Osteocyte (in vitro differentiated cells): ENCODE data around the gene INPP5D. TPM values are rescaled to one million over a fixed set of nuclear protein-coding genes. Genes with fewer than 3 reads are reported as not detected.

Source experiments
- DNase-seq: peaks from one replicate; pipeline ENCODE4 v3.0.0; 2021; ENCODE audit warnings: mixed read lengths; ENCODE audit not compliant: unreplicated experiment; ENCODE audit errors: extremely low spot score
- H3K27ac Mint-ChIP-seq: one replicate; pipeline ENCODE4 v1.8.0; 2021; ENCODE audit warnings: mild to moderate bottlenecking, mixed read lengths; ENCODE audit not compliant: unreplicated experiment
- H3K27me3 Mint-ChIP-seq: one replicate; pipeline ENCODE4 v1.8.0; 2021; ENCODE audit warnings: mixed read lengths; ENCODE audit not compliant: unreplicated experiment
- H3K36me3 Mint-ChIP-seq: one replicate; pipeline ENCODE4 v1.8.0; 2021; ENCODE audit warnings: mixed read lengths; ENCODE audit not compliant: unreplicated experiment
- H3K4me1 Mint-ChIP-seq: one replicate; pipeline ENCODE4 v1.8.0; 2021; ENCODE audit warnings: mixed read lengths; ENCODE audit not compliant: unreplicated experiment
- H3K4me3 Mint-ChIP-seq: one replicate; pipeline ENCODE4 v1.8.0; 2021; ENCODE audit warnings: mild to moderate bottlenecking, moderate library complexity, mixed read lengths; ENCODE audit not compliant: unreplicated experiment
- H3K9me3 Mint-ChIP-seq: one replicate; pipeline ENCODE4 v1.8.0; 2021; ENCODE audit warnings: mixed read lengths; ENCODE audit not compliant: unreplicated experiment
- total RNA-seq: library from RNA; stranded (reverse); gene quantifications from 2 replicates; pipeline ENCODE4 v1.2.1, GENCODE V29; 2021
- TF ChIP-seq, protein P1 (sequence below): fragments of 200-600 bp; sonication (generic); IDR thresholded peaks from 2 replicates; pipeline ENCODE4 v1.5.0; 2021; ENCODE audit warnings: antibody characterized with exemption, mild to moderate bottlenecking, moderate library complexity

INPP5D gene
- total RNA-seq, 1 donor from 2014 or later, result 0.40 TPM

DNA sequence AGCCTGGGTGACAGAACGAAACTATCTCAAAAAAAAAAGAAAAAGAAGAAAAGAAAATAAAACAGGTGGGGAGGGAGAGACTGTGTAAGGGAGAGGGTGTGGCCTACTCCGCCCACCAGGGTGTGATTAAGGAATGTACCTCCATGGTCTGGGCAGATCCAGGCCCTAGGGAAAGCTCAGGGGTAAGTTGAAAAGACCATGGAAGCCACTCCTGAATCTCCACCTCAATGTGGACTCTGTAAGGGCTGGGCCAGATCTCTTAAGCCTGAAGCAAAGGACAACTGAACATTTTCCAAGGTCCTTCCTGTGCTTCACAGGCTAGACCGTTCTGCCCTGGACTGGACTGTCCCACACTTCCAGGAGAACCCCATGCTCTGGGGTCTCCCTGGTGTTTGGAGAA, 181.7 kb downstream of the INPP5D start:
- H3K27ac Mint-ChIP-seq, result no peak overlapping the region
- H3K4me1 Mint-ChIP-seq, result no peaks in the 10 kb centered on the region
- DNase-seq, result no peak
- no peaks in the 10 kb centered on the region for H3K36me3 Mint-ChIP-seq
- no peak overlapping the region for H3K4me3 Mint-ChIP-seq
- H3K9me3 Mint-ChIP-seq, result no peaks in the 10 kb centered on the region
- H3K27me3 Mint-ChIP-seq, result peaks cover 2% of the 10 kb centered on the region
- TF ChIP-seq, protein P1, sequence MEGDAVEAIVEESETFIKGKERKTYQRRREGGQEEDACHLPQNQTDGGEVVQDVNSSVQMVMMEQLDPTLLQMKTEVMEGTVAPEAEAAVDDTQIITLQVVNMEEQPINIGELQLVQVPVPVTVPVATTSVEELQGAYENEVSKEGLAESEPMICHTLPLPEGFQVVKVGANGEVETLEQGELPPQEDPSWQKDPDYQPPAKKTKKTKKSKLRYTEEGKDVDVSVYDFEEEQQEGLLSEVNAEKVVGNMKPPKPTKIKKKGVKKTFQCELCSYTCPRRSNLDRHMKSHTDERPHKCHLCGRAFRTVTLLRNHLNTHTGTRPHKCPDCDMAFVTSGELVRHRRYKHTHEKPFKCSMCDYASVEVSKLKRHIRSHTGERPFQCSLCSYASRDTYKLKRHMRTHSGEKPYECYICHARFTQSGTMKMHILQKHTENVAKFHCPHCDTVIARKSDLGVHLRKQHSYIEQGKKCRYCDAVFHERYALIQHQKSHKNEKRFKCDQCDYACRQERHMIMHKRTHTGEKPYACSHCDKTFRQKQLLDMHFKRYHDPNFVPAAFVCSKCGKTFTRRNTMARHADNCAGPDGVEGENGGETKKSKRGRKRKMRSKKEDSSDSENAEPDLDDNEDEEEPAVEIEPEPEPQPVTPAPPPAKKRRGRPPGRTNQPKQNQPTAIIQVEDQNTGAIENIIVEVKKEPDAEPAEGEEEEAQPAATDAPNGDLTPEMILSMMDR, result no peak

DNA sequence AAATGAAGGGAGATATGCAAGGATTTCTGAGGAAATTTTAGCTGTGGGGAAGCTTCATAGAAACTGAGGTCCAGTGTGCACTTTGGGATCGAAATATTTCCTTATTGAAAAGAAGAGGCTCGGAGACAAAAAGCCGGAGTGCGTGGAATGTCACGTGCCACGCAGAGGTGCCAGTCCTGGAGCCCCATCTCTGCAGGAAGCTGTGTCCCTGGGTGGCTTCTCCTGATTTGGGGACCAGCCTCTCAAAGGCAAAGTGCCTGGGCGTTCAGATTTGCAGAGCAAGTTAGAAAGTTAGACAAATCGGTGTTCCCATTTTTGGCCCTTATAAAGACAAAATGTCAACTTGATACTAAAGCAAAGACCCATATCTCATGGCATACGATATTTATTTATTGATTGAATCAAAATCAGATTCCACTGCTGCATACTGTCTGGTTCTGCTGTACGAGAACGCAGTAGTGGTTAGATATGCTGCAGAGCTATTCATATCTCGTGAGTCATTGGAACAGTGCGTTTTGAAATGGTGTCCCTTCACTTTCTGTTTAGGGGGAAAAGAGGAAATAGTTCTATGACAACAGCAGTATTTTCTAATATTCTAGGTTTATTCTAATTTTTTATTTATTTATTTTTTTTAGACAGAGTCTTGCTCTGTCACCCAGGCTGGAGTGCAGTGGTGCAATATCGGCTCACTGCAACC, 182.2 kb downstream of the INPP5D start:
- TF ChIP-seq, protein P1, result no peak
- Mint-ChIP-seq H3K27ac (no peak overlapping the region), H3K36me3 (no peaks in the 10 kb centered on the region), H3K4me3 (no peak overlapping the region), H3K4me1 (no peaks in the 10 kb centered on the region), H3K9me3 (no peaks in the 10 kb centered on the region), H3K27me3 (peaks cover 2% of the 10 kb centered on the region)
- DNase-seq, result no peak

DNA sequence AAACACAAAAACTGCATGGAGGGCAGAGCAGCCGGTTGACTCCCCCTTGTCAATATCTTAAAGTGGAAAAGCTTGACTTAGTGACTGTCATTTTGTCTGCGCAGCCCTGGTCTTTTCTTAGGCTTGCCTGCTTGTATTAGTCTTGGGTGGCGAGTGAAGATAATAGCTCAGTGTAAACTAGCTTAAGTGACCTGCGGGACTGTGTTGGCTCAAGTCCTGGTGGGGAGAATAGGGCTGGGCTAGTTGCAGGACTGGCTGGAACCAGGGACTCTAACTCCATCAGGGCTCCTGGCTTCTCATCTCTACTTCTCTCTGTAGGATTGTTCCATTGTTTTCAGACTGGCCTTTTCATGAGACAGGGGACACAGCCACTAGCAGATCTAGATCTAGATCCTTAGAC, 183.2 kb downstream of the INPP5D start:
- H3K36me3 Mint-ChIP-seq, result no peaks in the 10 kb centered on the region
- H3K4me1 Mint-ChIP-seq, result no peaks in the 10 kb centered on the region
- TF ChIP-seq, protein P1, result no peak
- H3K27me3 Mint-ChIP-seq, result peaks cover 2% of the 10 kb centered on the region
- no peak overlapping the region for H3K4me3 Mint-ChIP-seq
- no peak overlapping the region for H3K27ac Mint-ChIP-seq
- no peaks in the 10 kb centered on the region for H3K9me3 Mint-ChIP-seq
- DNase-seq, result no peak

DNA sequence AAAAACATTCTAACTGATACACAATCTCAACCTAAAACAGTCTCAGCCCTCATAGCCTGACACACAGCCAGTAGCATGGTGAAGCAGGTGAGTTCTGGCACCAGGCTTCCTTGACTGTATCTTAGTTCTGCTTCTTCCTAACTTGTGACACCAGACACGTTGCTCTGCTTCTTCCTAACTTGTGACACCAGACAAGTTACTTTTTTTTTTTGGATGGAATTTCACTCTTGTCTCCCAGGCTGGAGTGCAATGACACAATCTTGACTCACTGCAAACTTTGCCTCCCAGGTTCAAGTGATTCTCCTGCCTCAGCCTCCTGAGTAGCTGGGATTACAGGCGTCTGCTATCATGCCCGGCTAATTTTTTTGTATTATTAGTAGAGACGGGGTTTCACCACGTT, 184.7 kb downstream of the INPP5D start:
- TF ChIP-seq, protein P1, result no peak
- no peak for DNase-seq
- Mint-ChIP-seq H3K27me3 (peaks cover 2% of the 10 kb centered on the region), H3K27ac (no peak overlapping the region), H3K4me3 (no peak overlapping the region), H3K4me1 (no peaks in the 10 kb centered on the region), H3K9me3 (no peaks in the 10 kb centered on the region), H3K36me3 (no peaks in the 10 kb centered on the region)

DNA sequence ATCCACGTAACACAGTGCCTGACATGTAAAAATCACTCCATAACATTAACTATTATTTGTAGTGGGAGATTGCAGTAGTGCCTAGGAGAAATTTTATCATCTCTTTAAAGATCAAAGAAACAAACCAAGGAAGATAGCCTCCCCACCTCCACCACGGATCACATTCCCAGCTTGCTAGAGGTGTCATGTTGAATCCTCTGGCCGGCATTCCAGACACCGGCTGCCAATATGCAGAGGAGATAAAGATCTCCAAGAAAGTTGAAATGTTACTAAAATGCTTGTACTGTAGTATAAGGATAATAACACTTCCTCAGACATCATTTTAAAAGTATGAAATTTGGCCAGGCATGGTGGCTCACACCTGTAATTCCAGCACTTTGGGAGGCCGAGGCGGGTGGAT, 185.3 kb downstream of the INPP5D start:
- peaks cover 2% of the 10 kb centered on the region for H3K27me3 Mint-ChIP-seq
- H3K4me1 Mint-ChIP-seq, result no peaks in the 10 kb centered on the region
- no peak for DNase-seq
- no peak overlapping the region for H3K4me3 Mint-ChIP-seq
- H3K36me3 Mint-ChIP-seq, result no peaks in the 10 kb centered on the region
- TF ChIP-seq, protein P1, result no peak
- H3K9me3 Mint-ChIP-seq, result no peaks in the 10 kb centered on the region
- no peak overlapping the region for H3K27ac Mint-ChIP-seq
